GM23248 (cell line): ENCODE measurements around the gene PRDM1.

Experiments used
- EZH2 ChIP-seq: fragments of 200-600 bp; sonication (generic); IDR thresholded peaks from 2 replicates; pipeline ENCODE4 v1.6.1; 2018; ENCODE audit warnings: antibody characterized with exemption, mild to moderate bottlenecking; ENCODE audit not compliant: insufficient read depth, poor library complexity, severe bottlenecking
- EZH2phosphoT487 ChIP-seq: fragments of 200-600 bp; sonication (generic); IDR thresholded peaks from 2 replicates; pipeline ENCODE4 v1.6.1; 2018; ENCODE audit warnings: antibody characterized with exemption, moderate library complexity, mild to moderate bottlenecking, low read depth; ENCODE audit not compliant: insufficient read depth

- TF ChIP-seq EZH2phosphoT487 (no peak), EZH2 (no peak)
These were observed 30.6 kb upstream of the PRDM1 start for GRCh38 chr6:106055489-106055888.
